Tongue (tissue), 2 donors: ENCODE data around the gene PCSK4. TPM values are rescaled to one million over a fixed set of nuclear protein-coding genes. Genes with fewer than 3 reads are reported as not detected.
"Not testable (repeated sequence)": the region's sequence is repeated elsewhere in the genome, so short reads cannot be mapped to it uniquely, and the experiment has no call there.

Source experiments
- DNase-seq: peaks from one replicate; pipeline ENCODE4 v3.0.0-alpha.2; 2015
- total RNA-seq: library from RNA; depleted of rRNA; stranded (reverse); fragments of >200 nt; gene quantifications from one replicate; pipeline ENCODE4 v1.2.3, GENCODE V29; 2014

PCSK4 gene
- total RNA-seq, 1 donor from 2014 or later = 1.0 TPM

- DNase-seq = peak; percentile 35
These were observed 36.4 kb downstream of the PCSK4 start for GRCh38 chr19:1453525-1454364.

DNA sequence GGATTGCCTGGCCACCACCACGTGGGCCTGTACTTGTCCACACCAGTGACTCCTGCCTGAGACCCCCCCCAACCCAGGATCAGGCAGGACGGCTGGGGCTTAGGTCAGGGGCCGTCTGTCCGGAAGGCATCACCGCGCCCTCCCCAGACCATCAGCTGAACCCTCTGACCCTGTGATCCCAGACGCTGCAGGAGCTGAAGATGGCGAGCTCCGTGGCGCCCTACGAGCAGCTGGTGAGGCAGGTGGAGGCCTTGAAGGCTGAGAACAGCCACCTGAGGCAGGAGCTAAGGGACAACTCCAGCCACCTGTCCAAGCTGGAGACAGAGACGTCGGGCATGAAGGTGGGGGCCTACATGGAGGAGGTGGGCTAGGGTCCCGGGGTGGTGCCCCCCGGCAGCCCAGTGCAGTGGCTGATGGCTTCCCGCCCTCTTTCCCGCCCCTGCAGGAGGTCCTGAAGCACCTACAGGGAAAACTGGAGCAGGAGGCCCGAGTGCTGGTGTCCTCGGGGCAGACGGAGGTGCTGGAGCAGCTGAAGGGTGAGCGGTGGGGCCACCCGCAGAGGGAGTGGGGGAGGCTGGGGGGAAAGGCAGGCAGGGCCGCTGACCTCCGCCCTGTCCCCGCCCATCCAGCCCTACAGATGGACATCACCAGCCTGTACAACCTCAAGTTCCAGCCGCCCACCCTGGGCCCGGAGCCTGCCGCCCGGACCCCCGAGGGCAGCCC, 37.2 kb downstream of the PCSK4 start:
- DNase-seq = no peak

DNA sequence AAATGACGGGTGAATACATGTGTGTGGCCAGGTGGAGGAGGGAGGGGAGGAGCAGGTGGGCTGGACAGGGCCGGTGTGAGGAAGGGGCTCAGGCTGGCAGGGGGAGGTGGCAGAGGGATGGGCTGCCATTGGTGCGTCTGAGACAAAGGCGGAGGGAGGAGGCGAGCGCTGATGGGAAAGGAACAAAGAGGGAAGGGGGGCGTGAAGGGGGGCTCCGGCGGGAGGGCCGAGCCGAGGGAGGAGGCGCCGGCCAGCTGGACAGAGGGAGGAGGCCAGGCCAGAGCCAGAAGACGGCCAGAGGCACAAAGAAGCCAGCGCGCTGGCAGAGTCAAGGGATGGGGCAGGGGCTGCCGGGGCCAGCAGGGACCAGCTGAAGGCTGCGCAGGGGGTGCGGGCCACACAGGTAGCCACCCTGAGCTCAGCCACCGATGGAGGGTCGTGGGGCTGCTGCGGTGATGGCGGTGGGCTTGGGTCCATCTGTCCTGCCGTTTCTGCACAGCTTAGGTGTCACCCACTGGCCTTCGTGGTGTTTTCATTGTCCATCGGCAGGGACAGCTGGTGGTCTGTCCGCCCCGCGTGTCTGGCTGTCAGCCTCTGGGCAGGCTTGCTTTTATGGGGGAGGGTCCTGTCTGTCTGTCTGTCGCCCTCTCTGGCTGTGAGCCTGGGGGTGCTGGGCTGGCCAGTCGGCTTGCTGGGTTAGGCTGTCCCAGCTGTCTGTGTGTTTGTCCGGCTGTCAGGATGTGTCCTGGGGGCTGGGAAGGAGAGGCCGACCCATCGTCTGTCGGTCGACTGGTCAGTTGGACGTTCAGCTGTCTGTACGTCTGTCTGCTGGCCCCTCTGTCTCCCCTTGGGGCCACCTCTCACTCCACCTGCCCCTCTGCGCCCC, 38.0 kb downstream of the PCSK4 start:
- DNase-seq = no peak

GRCh38 chr19:1450735-1451731, 39.1 kb downstream of the PCSK4 start:
- no peak for DNase-seq

DNA sequence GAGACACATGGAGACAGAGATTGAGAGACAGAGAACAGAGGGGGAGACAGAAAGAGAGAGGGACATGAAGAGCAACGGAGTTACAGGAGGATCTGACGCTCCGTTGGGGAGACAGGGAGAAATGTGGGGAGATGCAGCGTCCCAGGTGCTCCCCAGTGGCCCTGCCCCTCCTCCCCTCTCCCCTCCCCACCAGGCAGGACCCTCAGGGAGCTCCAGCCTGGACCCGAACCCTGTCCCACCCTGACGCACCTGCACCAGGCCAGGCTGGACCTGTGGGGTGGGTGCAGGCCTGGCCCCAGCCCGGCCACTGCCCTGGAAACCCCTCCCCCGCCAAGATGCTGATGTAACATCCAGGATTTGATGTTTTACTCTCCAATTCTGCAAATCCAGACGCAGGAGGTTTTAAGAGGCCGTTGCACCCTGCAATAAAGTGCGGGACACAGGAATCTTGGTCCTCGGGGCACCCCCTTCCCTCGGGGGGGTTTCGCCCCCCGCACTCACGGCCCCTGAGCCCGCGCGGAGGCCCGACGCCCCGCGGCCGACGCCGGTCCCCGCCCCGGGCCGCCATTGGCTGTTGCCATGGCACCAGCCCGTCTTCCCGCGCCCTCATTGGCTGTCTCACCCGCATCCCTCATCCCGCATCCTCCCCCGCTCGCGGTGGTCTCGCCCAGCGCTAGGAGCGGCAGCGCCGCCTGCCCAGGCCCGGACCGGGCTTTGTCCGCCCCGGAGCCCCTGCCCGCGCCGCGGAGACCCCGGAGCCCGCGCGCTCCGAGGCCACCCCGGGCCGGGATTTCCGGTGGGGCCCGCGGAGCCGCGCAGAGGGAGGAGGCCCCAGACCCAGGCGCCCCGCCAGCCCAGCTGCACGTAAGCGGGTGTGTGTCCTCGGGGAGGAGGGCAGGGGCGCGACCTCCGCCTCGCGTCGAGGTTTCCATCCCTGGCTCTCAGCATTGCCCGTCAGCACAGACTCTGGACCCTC, 40.4 kb downstream of the PCSK4 start, which contains the start of gene APC2:
Gene APC2 (plus strand): TSS at position 655 of the 976 bp plus-strand sequence. CDS start 2,881 bp downstream, outside the sequence.
- peak; percentile 55 for DNase-seq

GRCh38 chr19:1447944-1448343, 42.2 kb downstream of the PCSK4 start:
- DNase-seq = no peak

GRCh38 chr19:1447504-1447903, 42.6 kb downstream of the PCSK4 start:
- DNase-seq = no peak

DNA sequence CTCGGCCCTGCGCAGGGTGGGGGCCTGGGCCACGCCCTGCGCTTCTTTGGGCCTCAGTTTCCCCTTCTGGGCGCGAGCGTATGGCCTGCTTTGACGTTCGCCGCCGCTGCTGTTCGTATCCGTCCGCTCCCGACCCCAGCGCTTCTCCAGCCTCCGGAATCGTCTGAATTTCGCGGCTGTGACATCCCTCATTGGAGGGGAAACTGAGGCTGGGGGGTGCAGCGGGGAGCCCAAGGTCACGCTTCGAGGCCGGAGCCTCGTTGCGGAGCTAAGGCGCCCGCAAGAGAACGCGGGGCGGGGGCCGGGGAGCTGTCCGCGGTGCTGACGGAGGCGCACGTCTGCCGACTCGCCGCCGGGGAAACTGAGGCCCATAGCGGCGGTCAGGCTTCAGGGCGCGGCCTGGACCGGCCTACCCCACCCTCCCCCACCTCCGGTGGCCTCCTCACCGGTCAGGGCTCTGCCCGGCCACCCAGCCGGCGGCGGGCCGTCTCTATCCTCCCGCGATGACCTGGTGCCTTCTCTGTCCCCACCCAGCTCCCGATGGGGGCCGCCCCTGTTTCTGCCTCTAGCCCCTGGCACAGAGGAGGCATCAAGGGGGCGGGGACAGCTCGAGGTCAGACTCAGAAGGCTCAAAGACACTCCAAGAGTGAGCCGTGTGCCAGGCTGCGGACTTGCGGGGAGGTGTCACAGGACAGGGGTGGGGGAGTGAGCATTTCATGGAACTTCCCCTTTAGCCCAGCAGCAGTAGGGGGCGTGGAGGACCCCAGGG, 43.3 kb downstream of the PCSK4 start:
- no peak for DNase-seq

GRCh38 chr19:1445932-1446712, 44.0 kb downstream of the PCSK4 start:
- DNase-seq = peak; percentile 58

- DNase-seq = peak; percentile 73
These were observed 44.8 kb downstream of the PCSK4 start for GRCh38 chr19:1445185-1445931.

- no peak for DNase-seq
These were observed 48.3 kb downstream of the PCSK4 start for GRCh38 chr19:1441677-1442438.

- no peak for DNase-seq
These were observed 49.1 kb downstream of the PCSK4 start for GRCh38 chr19:1441022-1441426.

- no peak for DNase-seq
These were observed 49.7 kb downstream of the PCSK4 start for GRCh38 chr19:1440418-1440801.

- not testable (repeated sequence) for DNase-seq
These were observed 50.4 kb downstream of the PCSK4 start for GRCh38 chr19:1439525-1440417.

DNA sequence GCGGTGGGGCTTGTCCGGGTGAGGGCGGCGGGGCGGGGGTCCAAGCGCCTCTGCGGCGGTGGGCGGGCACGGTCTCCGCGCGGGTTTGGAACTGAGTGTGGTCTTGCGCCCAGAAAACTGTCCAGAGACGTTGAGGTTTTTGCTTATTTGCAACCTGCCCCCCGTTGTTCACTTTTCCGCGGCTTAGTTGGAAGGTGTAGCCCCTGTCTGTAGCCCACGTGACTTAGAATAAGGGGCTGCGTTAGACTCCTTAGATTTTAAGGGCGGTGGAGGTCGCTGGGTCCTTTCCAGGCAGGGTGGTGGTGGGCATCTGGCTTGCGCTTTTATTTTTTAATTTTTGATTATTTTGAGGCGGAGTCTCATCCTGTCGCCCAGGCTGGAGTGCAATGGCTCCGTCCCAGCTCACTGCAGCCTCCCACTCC, 51.2 kb downstream of the PCSK4 start:
- no peak for DNase-seq
